ENCODE data around the gene SPRY1.

- TF ChIP-seq CTCF (IDR thresholded peaks at IDR 0.05; ENCODE audit: low read depth, low read length, missing input control) (no peak), NR2F2 (IDR thresholded peaks at IDR 0.05) (no peak), REST (IDR thresholded peaks at IDR 0.05) (no peak), MAX (IDR thresholded peaks at IDR 0.05) (no peak), YY1 (IDR thresholded peaks at IDR 0.05) (no peak), FOXA1 (IDR thresholded peaks at IDR 0.05) (no peak), ATF3 (IDR thresholded peaks at IDR 0.05) (no peak)
Measured at GRCh38 chr4:123409334-123409733, 12.7 kb downstream of the SPRY1 start.

Measured in liver (tissue), 3 donors.